ENCODE measurements around the gene ATP11A.
A peak's percentile ranks its signal among the peaks of the same experiment; 100 is the strongest.
"Not testable (repeated sequence)": the region's sequence is repeated elsewhere in the genome, so short reads cannot be mapped to it uniquely, and the experiment has no call there.

Gene ATP11A

GRCh38 chr13:112825071-112825470 is 135.2 kb downstream of the ATP11A start:
- DNase-seq = no peak

DNA sequence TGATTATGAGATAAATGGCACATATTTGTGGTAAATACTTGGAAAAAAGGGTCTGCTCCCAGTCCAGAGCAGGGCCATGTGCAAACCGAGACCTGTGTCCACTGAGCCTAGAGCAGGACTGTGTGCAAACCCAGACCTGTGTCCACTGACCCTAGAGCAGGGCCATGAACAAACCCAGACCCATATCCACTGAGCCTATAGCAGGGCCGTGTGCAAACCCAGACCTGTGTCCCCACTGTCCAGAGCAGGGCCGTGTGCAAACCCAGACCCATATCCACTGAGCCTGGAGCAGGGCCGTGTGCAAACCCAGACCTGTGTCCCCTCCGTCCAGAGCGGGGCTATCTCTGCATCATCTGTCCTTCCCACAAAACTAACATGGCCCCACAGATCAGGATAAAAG is 136.0 kb downstream of the ATP11A start:
- no peak for DNase-seq

DNA sequence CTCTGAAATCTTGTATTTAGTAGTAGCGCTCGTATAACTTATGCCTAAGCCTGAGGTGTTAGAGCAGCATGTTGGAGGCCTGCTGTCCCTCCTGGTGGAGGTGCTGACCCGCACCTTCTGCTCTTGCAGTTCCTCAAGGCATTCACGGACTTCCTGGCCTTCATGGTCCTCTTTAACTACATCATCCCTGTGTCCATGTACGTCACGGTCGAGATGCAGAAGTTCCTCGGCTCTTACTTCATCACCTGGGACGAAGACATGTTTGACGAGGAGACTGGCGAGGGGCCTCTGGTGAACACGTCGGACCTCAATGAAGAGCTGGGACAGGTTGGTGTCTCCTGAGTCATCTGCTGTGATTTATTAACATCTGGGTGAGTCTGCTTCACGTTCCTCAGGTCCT is 136.7 kb downstream of the ATP11A start:
- DNase-seq = no peak

- DNase-seq = no peak
These were observed 138.4 kb downstream of the ATP11A start for GRCh38 chr13:112828082-112828699.

- no peak for DNase-seq
These were observed 138.9 kb downstream of the ATP11A start for GRCh38 chr13:112828756-112829155.

DNA sequence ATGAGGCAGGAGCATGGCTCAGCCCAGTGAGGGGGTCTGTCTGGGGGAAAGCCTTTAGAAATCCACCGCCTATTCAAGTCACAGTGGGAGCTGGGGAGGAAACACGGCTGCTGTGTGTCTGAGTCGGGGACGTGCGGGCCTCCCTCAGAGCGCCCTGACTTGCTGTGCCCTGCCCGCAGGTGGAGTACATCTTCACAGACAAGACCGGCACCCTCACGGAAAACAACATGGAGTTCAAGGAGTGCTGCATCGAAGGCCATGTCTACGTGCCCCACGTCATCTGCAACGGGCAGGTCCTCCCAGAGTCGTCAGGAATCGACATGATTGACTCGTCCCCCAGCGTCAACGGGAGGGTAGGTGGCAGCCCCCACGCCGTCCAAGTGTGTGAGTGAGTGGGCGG is 141.4 kb downstream of the ATP11A start:
- DNase-seq = no peak

DNA sequence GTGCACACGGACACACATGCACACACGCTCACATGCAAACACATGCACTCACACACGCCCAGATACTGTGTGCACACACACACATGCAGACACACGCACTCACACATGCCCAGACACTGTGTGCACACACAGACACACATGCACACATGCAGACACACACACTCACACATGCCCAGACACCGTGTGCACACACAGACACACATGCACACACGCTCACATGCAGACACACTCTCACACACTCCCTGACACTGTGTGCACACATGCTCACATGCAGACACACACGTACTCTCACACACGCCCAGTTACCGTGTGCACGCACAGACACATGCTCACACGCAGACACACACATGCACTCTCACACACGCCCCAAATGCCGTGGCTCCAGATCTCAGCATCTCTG is 142.0 kb downstream of the ATP11A start:
- DNase-seq = no peak

- DNase-seq = no peak
These were observed 143.0 kb downstream of the ATP11A start for GRCh38 chr13:112832811-112833210.

GRCh38 chr13:112833551-112834257 is 143.9 kb downstream of the ATP11A start:
- DNase-seq = no peak

DNA sequence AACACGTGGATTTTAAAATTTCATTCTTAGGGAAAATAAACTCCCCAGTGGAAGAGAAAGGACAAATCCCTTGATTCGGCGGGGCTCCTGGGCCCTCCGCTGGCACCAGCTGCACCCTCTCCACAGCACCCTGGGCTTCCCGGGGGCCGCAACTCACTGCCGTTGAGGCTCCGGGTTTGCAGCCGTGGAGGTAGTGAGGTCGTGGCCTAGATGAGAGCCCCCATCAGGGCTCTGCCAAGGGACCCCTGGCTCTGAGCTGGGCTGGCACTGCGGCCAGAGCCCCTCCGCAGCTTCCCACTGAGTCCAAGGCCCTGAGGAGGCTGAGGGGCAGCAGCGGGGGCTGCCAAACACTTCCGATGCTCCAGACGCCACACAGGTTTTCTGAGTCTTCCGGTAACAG is 145.5 kb downstream of the ATP11A start:
- no peak for DNase-seq

- DNase-seq = no peak
These were observed 146.0 kb downstream of the ATP11A start for GRCh38 chr13:112835796-112836195.

- no peak for DNase-seq
These were observed 147.1 kb downstream of the ATP11A start for GRCh38 chr13:112836940-112837339.

- no peak for DNase-seq
These were observed 147.7 kb downstream of the ATP11A start for GRCh38 chr13:112837371-112838037.

DNA sequence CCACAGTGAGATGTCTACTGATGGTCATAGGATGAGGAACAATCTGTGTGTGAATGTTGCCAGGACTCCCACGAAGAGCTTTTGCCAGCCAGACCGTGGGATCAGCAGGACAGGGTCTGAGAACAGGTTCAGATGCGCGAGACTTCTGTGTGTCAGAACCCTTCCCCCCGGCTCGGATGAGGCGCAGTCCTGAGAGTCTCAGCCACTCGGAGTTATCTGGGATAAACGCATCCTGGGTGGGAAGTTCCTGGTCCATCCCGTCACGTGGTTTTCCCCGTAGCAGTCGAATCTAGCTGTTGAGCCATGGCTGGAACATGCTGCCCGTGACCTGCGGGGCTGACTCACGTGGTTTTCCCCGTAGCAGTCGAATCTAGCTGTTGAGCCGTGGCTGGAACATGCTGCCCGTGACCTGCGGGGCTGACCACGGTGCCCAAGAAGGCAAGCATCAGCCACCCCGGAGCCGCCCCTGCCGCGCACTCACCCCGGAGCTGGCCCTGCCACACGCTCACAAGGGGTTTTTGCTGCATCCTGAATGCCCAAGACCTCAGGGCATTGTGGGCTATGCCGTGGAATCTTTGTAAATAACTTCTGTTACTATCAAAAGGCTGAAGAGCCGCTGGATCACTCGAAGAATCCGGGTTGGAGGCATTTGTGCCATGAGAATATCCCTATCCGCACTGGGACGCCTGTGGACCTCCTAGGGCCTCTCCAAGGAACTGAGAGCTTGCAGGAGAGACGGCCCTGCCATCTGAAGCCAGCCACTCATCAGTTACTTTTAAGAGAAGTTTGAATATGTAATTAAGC is 148.4 kb downstream of the ATP11A start:
- DNase-seq = peak; percentile 46

DNA sequence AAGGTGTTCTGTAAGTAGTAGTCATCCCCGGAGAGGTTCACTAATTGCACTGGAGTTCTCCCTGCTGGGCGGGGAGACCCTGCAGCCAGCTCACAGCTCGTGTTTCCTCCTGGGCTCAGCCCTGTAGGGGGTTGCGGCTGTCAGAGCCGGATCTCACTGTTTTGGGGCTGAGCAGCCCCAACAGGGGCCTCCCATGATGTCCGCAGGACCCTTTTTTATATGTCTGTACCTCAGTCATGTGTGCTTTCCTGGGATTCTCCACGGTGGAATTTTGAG is 148.9 kb downstream of the ATP11A start:
- no peak for DNase-seq

GRCh38 chr13:112839356-112840105 is 149.7 kb downstream of the ATP11A start:
- peak; percentile 43 for DNase-seq

GRCh38 chr13:112840472-112841302 is 150.8 kb downstream of the ATP11A start:
- no peak for DNase-seq

DNA sequence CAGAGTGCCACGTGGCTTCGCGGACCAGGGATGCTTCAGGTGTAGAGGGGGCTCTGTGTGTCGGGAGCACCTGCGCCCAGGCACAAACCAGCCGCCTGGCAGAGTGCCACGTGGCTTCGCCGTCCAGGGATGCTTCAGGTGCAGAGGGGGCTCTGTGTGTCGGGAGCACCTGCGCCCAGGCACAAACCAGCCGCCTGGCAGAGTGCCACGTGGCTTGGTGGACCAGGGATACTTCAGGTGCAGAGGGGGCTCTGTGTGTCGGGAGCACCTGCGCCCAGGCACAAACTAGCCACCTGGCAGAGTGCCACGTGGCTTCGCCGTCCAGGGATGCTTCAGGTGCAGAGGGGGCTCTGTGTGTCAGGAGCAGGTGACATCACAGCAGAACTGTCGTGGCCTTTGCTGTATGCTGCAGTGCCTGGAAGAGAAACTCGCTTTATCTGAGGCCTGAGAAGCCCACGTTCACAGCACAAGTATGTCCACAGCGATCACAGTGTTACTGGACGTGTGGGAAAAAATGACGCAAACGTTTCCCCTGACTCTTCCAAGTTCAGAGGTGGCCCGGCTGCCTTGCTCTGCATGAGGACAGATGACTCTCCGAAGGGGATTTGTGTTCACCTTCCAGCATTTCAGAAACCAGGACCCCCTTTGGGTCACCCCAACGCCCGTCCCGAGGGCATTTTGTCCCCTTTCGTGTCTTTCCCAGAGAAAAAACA is 151.6 kb downstream of the ATP11A start:
- not testable (repeated sequence) for DNase-seq

DNA sequence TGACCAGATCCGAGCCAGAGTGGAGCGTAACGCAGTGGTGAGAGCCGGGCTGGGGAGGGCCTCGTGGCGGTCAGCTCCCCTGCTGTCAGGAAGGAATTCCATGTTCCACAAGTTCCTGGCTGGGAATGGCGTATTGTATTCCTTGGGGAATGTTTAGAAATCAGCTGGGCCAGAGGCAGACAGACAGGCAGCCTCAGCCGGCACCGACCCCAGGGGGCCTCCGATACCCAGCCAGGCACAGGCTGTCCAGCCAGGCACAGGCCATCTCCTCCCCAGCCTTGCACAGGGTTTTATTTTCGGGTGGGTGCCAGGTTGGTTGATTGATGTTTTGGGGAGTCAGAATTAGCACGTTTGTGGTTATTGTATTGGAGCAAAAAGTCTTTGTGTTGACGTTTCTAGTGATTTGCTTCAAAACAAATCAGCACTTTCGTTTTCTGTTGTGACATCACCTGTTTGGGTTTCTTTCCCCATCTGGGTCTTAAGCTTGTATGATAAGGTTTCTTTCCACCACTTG is 152.6 kb downstream of the ATP11A start:
- peak; percentile 45 for DNase-seq

GRCh38 chr13:112842931-112843391 is 153.1 kb downstream of the ATP11A start:
- peak; percentile 46 for DNase-seq

Measured in islet precursor cell (in vitro differentiated cells).